Prostate gland (tissue), 2 donors: Measurements from ENCODE around the gene PRPF31. TPM values are rescaled to one million over a fixed set of nuclear protein-coding genes. Genes with fewer than 3 reads are reported as not detected.
A peak's percentile ranks its signal among the peaks of the same experiment; 100 is the strongest.

Experiments used
- DNase-seq: peaks from one replicate; pipeline ENCODE4 v3.0.0-alpha.2; 2019; ENCODE audit warnings: low spot score
- H3K27ac ChIP-seq, 2 donors: fragments of 200-600 bp; sonication (generic); 2 replicates each; pipeline ENCODE4 v1.5.1; 2017 to 2019
- H3K27me3 ChIP-seq: fragments of 200-600 bp; sonication (generic); replicated peaks from 2 replicates; pipeline ENCODE4 v1.5.1; 2019; ENCODE audit not compliant: insufficient read depth
- H3K36me3 ChIP-seq, 2 donors: fragments of 200-600 bp; sonication (generic); 1 replicate in 1 of 2; 2 replicates in 1 of 2; pipeline versions ENCODE4 v1.5.1 to v1.8.1; 2017 to 2019
- H3K4me1 ChIP-seq: fragments of 200-600 bp; sonication (generic); replicated peaks from 2 replicates; pipeline ENCODE4 v1.5.1; 2019
- H3K4me3 ChIP-seq, 2 donors: fragments of 200-600 bp; sonication (generic); 2 replicates each; pipeline ENCODE4 v1.5.1; 2017 to 2019
- H3K9me3 ChIP-seq: fragments of 200-600 bp; sonication (generic); 2 replicates; pipeline ENCODE4 v1.5.1; 2017
- POLR2A ChIP-seq: fragments of 450-650 bp; IDR thresholded peaks from one replicate; pipeline ENCODE4 v1.6.1; 2016; ENCODE audit warnings: antibody characterized with exemption, mild to moderate bottlenecking
- POLR2AphosphoS5 ChIP-seq: sonication (generic); formaldehyde crosslinking; IDR thresholded peaks from one replicate; pipeline ENCODE4 v1.6.1; 2017; ENCODE audit warnings: antibody characterized with exemption
- WGBS: methylation state at CpG from one replicate; pipeline ENCODE4 v1.1.5; 2018; 5-methylcytosine and 5-hydroxymethylcytosine counted together
- intact Hi-C: fragments of 100-400 bp; cut with DNase I; formaldehyde crosslinking; loops from one replicate; pipeline ENCODE4 v1.14.2; 2022
- total RNA-seq, 2 donors: library from RNA; depleted of rRNA; stranded (reverse); fragments of >200 nt; gene quantifications; one replicate each; pipeline ENCODE4 v1.1.0, GENCODE V29; 2016
- TF ChIP-seq, protein P1 (sequence below), 4 experiments: fragments of 200-600 bp in 2 of 4; fragments of 450-650 bp in 2 of 4; sonication (generic) in 2 of 4; IDR thresholded peaks; 1 replicate in 3 of 4; 2 replicates in 1 of 4; pipeline ENCODE4 v1.5.1; 2016 to 2019; ENCODE audit warnings: antibody characterized with exemption in 4 of 4, mild to moderate bottlenecking in 2 of 4, moderate library complexity in 2 of 4

PRPF31 gene, protein sequence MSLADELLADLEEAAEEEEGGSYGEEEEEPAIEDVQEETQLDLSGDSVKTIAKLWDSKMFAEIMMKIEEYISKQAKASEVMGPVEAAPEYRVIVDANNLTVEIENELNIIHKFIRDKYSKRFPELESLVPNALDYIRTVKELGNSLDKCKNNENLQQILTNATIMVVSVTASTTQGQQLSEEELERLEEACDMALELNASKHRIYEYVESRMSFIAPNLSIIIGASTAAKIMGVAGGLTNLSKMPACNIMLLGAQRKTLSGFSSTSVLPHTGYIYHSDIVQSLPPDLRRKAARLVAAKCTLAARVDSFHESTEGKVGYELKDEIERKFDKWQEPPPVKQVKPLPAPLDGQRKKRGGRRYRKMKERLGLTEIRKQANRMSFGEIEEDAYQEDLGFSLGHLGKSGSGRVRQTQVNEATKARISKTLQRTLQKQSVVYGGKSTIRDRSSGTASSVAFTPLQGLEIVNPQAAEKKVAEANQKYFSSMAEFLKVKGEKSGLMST
- 10 to 100 TPM; 50.7 to 71.6 TPM for total RNA-seq

DNA sequence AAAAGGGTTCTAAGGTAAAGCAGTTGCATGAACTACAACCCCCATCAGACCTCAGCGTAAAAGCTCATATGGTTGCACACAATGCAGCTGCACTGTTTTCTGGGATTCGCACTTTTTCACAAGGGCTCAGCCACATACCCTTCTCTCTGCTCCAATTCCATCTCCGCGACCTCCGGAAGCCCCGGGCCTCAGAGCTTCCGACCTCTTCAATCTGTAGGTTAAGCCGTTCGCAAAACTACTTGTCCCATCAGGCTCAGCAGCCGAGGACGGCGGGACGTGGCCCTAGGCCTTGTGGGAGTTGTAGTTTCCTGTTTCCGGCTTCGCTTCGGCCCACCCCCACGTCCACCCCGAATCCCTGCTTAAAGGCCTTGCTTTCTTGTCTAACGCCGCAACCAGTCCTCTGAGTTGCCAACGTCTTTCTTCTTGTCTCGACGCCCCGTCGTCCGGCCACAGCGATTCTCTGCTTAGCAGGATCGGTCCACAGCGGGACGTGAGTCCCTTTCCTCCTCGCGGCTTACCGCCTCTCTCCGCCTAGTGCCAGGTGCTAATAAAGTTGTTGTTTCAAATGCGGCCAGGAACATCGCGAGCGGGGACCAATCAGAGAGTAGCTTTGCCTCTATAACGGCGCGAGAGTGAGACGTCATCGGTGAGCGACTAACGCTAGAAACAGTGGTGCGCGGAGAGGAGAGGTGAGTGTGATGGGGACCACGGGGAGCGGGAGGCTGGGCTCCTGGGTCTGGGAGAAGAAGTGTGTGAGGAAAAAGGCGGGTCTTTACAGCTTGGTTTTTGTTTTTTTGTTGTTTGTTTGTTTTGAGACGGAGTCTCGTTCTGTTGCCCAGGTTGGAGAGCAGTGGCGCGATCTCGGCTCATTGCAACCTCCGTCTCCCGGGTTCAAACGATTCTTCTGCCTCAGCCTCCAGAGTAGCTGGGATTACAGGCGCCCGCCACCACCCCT, at the start of gene PRPF31, which contains the start of gene TFPT:
Gene PRPF31, plus strand, starts transcription at position 646 of the 955 bp plus-strand sequence. CDS start 2,525 bp downstream, outside the sequence.
Gene TFPT, minus strand, starts transcription at position 549 of the 955 bp plus-strand sequence. Its CDS starts 388 bp downstream, at position 161.
- H3K36me3 ChIP-seq = no peaks in the 10 kb centered on the region
- TF ChIP-seq, protein P1, sequence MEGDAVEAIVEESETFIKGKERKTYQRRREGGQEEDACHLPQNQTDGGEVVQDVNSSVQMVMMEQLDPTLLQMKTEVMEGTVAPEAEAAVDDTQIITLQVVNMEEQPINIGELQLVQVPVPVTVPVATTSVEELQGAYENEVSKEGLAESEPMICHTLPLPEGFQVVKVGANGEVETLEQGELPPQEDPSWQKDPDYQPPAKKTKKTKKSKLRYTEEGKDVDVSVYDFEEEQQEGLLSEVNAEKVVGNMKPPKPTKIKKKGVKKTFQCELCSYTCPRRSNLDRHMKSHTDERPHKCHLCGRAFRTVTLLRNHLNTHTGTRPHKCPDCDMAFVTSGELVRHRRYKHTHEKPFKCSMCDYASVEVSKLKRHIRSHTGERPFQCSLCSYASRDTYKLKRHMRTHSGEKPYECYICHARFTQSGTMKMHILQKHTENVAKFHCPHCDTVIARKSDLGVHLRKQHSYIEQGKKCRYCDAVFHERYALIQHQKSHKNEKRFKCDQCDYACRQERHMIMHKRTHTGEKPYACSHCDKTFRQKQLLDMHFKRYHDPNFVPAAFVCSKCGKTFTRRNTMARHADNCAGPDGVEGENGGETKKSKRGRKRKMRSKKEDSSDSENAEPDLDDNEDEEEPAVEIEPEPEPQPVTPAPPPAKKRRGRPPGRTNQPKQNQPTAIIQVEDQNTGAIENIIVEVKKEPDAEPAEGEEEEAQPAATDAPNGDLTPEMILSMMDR (IDR thresholded peaks at IDR 0.05) = peak in 1 of 4 experiments; percentile 19
- peak; percentile 51 for TF ChIP-seq POLR2A
- peak; percentile 100 for TF ChIP-seq POLR2AphosphoS5
- intact Hi-C loops = no loop called here
- H3K27ac ChIP-seq = peak within 1 kb of the TSS; percentile 90 to 92
- H3K9me3 ChIP-seq = no peaks in the 10 kb centered on the region
- H3K27me3 ChIP-seq = no peaks in the 10 kb centered on the region
- under 1% methylated on average over 60 of the region's 60 CpGs for WGBS
- H3K4me1 ChIP-seq = peaks cover 16% of the 10 kb centered on the region
- peak within 1 kb of the TSS; percentile 85 to 90 for H3K4me3 ChIP-seq
- DNase-seq = peak; percentile 96

DNA sequence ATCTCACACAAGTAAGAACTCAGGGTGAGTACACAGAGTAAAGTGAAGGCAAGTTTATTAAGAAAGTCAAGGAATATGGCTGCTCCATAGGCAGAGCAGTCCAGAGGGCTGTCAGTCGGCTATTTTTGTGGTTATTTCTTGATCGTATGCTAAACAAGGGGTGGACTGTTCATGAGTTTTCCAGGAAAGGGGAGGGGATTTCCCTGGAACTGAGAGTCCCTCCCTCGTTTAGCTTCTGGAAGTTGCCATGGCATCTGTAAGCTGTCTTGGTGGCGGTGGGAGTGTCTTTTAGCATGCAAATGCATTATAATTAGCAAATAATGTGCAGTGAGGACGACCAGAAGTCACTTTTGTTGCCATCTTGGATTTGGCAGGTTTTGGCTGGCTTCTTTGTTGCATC, 46.1 kb upstream of the PRPF31 start:
- 61% methylated on average over 5 of the region's 5 CpGs for WGBS
- no peaks in the 10 kb centered on the region for H3K36me3 ChIP-seq
- TF ChIP-seq, protein P1 (IDR thresholded peaks at IDR 0.05) = no peak
- TF ChIP-seq POLR2A (no peak), POLR2AphosphoS5 (no peak)
- H3K27ac ChIP-seq = no peak overlapping the region
- H3K9me3 ChIP-seq = no peaks in the 10 kb centered on the region
- no peaks in the 10 kb centered on the region for H3K27me3 ChIP-seq
- H3K4me3 ChIP-seq = no peak overlapping the region
- no peak for DNase-seq
- intact Hi-C loops = no loop called here
- no peaks in the 10 kb centered on the region for H3K4me1 ChIP-seq

DNA sequence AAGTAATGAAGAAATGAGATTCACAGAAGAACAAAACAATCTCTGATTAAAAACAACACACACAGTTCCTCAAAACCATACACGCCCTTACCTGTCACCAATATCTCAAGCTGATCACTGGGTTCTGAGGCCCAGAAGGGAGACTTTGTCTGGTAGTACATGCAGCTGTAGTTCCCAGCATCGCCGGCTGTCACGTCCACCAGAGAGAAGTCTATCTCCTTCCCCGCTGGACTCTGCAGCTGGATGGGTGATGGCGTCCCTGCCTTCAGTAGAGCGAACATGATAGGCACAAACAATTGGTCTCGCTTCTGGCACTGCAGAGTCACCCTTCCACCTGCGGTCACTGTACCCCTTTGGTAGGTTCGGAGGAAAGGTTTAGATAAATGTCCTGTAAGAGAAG, 41.7 kb upstream of the PRPF31 start:
- TF ChIP-seq POLR2AphosphoS5 (no peak), POLR2A (no peak)
- TF ChIP-seq, protein P1 (IDR thresholded peaks at IDR 0.05) = no peak
- Histone ChIP-seq H3K27me3 (no peaks in the 10 kb centered on the region), H3K36me3 (no peaks in the 10 kb centered on the region), H3K27ac (no peak overlapping the region), H3K4me1 (no peaks in the 10 kb centered on the region), H3K4me3 (no peak overlapping the region), H3K9me3 (no peaks in the 10 kb centered on the region)
- 90% methylated on average over 10 of the region's 10 CpGs for WGBS
- intact Hi-C loops = no loop called here
- no peak for DNase-seq

DNA sequence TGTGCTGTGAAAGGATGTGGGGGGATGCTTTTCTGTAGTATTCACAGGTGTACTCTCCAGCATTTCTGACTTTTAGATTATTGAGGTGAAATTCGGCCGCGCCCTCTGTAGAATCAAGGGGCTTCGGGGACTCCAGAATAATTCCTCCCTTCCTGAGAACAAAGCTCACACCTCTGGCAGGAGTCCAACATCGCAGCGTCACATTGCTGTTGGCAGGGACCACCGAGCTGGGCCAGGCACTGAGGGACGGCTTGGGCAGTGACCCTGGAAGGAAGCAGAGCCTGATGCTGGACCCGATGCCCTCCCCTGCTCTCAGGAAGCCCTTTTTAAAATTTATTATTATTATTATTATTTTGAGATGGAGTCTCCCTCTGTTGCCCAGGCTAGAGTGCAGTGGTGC, 40.7 kb upstream of the PRPF31 start:
- 67% methylated on average over 9 of the region's 9 CpGs for whole genome bisulfite sequencing
- Histone ChIP-seq H3K27me3 (no peaks in the 10 kb centered on the region), H3K9me3 (no peaks in the 10 kb centered on the region), H3K27ac (no peak overlapping the region), H3K4me1 (no peaks in the 10 kb centered on the region), H3K4me3 (no peak overlapping the region), H3K36me3 (no peaks in the 10 kb centered on the region)
- intact Hi-C loops = no loop called here
- no peak for DNase-seq
- TF ChIP-seq POLR2A (no peak), POLR2AphosphoS5 (no peak)
- TF ChIP-seq, protein P1 (IDR thresholded peaks at IDR 0.05) = no peak
